Measurements from ENCODE around the gene TWSG1.

DNA sequence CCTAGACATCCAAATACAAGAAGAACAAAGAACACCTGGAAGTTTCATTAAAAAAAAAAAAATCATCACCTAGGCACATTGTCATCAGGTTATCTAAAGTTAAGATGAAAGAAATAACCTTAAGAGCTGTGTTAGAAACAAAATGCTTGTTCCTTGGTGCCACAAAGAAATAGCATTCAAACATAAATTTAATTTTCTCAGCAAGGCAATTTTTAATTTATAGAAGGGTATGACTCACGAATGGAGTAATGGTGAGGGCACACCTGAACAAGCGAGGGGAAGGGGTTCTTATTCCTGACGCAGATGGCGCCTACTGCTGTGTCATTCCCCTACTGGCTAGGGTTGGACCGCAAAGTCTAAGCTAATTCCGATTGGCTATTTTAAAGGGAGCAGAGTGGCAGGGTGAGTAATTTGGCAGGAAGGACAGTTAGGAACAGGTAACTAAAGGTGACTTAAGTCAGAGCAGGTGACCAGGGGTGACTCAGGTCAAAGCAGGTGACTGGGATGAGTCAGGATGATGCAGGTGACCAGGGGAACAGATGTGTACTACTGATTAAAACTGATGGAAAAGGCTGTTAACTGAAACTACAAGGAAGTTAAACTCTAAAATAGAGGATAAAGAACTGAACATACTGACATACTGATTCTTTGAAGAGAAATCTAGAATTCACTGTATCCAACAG is 30.0 kb upstream of the TWSG1 start:
- TF ChIP-seq, protein P1, sequence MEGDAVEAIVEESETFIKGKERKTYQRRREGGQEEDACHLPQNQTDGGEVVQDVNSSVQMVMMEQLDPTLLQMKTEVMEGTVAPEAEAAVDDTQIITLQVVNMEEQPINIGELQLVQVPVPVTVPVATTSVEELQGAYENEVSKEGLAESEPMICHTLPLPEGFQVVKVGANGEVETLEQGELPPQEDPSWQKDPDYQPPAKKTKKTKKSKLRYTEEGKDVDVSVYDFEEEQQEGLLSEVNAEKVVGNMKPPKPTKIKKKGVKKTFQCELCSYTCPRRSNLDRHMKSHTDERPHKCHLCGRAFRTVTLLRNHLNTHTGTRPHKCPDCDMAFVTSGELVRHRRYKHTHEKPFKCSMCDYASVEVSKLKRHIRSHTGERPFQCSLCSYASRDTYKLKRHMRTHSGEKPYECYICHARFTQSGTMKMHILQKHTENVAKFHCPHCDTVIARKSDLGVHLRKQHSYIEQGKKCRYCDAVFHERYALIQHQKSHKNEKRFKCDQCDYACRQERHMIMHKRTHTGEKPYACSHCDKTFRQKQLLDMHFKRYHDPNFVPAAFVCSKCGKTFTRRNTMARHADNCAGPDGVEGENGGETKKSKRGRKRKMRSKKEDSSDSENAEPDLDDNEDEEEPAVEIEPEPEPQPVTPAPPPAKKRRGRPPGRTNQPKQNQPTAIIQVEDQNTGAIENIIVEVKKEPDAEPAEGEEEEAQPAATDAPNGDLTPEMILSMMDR (IDR thresholded peaks at IDR 0.05) = no peak
- TF ChIP-seq POLR2A (IDR thresholded peaks at IDR 0.05) = no peak
